ENCODE measurements around the gene SMAD6.
A peak's percentile ranks its signal among the peaks of the same experiment; 100 is the strongest.

The SMAD6 gene

DNA sequence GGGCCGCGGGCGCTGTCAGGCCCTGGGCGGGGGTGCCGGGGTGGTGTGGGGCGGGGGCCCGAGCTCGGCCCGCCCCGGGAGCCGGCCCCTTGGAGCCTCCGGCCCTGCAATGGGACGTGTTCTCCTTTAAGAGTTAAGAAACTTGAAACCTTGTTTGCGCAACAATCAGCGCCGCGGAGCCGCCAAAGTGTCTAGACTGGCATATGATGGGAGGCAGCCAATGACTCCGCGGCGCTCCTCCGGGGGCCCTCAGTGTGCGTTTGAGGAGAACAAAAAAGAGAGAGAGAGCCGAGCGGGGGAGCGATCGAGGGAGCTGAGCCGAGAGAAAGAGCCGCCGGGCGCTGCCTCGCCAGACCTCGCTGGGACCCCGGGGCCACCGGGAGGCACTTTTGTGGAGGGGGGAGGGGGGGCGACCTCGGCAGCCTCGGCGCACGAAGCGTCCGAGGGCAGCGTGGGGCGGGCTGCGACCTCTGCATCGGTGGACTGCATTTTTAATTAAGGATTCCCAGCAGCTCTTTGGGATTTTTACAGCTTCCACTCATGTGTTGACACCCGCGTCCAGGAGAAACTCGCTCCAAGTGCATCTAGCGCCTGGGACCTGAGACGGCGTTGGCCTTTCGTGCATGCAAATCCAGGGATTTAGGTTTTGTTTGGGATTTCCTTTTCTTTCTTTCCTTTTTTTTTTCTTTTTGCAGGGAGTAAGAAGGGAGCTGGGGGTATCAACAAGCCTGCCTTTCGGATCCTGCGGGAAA is at the start of gene SMAD6:
Gene SMAD6 (plus strand): TSS at position 202 of the 752 bp plus-strand sequence. CDS start 1,023 bp downstream, outside the sequence.
- ATAC-seq, result peak; percentile 30 to 36

DNA sequence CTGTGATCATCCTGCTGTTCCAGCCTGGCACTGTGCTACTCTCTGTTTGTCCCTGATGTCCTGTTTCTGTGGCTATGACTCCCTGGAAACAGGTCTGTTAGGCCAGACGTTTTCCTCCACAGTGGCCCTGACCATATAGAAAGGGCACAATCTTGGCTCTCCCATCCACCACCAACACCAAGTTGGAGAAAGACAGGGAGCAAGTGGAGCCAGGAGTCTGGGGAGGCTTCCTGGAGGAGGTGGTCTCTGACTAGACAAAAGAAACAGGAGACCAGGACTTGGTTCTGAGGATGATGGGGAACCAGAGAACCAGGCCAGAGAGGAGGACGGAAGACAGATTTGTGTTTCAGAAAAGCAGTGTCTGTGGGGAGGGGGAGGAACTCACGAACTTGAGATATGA is 49.2 kb upstream of the SMAD6 start:
- ATAC-seq, result no peak

DNA sequence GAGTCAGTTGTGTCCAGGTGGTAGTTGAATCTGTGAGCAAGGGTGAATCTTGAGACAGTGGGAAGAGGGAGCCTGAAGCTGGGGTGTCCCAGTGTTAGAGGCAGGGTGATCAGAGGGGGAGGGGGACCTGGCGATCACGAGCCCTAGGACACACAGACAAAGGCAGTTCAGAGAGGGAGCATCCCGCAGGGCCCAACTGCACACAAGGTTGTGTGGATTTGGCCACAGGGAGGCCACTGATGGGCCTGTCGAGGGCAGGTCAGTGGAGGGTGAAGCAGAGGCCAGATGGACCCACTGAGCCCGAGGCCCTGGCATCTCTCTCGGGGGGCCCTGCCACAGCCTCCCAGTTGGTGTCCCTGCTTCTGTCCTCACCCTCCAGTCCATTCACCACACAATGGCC is 48.6 kb upstream of the SMAD6 start:
- no peak for ATAC-seq

DNA sequence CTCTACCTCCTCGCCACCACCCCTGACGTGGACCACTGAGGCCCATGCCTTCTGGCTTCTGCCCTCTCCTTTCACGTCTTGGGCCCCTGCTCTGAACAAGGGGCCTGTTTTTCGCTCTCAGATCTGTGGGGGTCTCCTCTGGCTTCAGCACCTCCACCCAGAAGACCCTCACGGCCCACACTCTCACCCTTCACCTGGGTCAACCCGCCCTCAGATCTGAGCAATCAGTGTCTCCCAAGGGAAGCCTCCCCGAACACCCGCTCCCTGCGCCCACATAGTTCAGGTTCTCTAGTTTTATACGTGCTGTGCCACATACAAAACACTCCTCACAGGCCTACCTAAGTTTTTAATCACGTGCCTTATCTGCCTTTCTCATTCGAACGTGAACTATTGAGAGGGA is 48.2 kb upstream of the SMAD6 start:
- ATAC-seq, result no peak

DNA sequence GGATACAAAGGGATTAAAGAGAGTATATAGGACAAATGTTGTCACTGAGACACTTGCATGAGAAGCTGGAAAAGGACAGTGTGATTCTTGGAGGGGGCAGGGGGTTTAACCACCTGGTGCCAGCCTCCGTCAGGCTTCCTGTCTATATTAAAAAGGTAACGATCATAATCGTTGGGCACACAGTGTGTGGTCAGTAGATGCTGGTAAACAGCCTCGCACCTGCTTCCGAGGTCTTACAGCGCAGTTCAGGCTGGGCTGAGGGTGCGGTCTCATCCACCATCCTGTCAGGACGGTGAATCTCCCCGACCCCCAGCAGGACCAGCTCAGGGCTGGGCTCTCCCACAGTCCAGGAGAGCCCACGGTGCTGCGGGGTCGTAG is 47.7 kb upstream of the SMAD6 start:
- ATAC-seq, result peak; percentile 10 to 30

DNA sequence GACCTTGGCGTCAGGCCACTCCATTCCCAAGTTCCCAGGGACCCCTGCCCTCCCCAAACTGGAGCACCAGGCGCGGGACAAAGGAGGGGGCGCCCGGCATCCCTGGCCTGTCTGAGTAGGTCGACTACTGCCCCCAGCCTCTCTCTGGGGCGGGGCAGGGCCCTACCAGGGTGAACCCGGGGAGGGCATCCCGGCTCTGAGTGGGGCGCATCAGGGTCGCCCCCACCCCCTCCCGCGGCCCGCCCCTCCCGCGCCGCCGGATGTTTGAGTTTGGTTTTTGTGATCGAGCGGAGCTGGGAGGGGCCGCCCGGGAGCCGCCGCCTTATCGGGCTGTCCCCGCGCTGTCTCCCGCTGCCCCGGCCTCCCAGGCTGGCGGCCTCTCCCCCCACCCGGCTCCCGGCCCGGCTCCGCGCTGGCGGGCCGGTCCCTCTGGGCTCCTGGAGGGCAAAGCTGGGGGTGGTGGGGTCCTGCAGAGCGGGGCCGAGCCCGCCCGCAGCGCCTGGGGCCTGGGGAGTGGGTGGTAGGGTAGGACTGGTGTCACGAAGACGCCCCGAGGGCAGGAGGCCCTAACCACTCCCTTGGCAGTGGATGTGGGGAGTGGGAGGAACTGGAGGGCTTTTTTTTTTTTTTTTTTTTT is 47.2 kb upstream of the SMAD6 start:
- ATAC-seq, result peak; percentile 13 to 47

DNA sequence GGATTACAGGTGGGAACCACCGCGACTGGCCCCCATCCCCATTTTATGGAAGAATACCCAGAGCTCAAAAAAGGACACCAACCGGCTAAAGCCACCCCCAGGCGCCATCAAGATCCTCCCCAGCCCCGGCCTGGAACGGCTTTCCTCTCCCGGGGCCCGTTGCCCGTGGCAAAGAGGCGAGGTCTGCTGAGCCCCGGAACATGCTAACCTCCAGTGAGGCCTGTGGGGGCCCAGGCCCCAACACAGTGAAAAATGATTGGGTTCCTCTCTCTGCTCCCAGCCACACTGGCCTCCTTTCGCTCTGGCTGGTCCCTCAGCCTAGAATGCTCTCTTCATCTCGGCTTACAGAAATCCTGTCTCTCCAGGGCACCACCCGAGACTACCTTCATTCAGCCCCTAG is 46.5 kb upstream of the SMAD6 start:
- ATAC-seq, result no peak

DNA sequence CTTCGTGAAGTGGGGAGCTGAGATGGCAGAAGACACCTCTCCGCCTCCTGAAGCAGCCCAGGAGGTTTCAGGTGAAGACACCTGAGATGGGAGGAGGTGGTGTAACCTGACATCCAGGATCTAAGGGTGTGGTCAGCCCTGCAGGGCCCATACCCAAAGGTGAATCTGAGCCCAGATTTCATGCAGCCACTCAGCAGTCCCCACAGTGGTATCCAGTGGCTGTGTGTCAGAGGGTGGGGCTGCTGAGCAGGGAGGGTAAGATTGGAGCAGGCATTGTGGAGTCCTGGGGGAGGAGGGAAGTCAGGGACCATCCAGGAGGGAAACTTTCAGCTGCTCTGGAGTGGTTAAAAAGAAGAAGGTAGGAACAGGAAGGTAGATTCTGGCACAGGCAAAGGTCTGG is 46.0 kb upstream of the SMAD6 start:
- ATAC-seq, result no peak

DNA sequence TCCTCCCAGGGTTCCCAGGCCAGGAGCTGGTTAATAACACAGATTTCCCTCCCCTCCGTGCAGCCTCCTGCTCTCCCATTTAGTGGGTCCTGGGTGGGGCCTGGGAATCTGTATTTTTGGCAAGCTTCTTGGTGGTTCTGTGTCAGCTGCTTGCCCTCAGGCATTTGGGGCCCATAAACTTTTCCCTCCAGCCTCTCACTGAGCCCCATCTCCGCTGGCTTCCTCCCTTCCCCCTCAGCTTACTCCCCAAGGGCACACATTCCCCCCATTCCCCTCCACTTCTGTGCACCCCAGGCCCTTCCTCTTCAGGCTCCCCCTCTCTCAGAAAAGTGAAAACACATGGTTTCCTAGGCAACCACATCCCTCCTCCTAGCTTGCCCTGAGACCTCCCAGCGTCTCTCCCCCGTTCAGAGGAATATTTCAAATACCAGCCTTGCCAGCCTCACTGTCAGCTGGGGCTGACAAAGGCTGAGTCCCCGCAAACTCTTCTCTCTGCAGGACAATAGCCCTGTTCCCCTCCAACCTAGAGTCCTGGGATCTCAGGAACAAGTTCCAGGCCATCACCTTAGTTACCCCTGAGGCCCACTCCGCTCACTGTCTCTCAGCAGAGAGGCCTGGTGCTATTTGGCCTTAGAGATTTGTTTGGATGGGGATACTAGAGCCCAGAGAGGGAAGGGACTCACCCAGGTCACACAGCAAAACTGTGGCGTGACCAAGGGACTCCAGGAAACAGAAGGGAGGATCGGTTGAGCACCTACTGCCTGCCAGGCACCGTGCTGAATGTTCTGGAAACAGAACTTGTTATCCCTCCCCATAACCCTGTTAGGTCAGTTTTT is 44.6 kb upstream of the SMAD6 start:
- ATAC-seq, result no peak

DNA sequence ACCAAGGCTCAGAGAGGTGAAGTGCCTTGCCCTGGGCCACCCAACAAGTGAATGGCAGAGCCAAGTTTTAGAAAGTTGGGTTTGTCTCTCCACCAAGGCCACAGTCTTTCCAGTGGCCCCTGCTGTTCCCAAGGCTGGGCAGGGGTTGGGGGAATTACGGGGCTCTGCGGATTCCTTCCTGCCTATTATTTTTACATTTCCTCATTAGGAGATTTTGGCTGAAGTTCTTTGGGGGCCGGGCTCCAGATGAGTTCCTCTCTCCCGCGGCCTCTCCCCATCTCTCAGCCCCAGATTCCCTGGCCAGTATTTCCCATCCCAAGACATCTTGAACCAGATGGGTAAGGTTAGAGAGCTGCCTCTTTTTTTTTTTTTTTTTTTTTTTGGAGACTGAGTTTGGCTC is 44.0 kb upstream of the SMAD6 start:
- ATAC-seq, result no peak

DNA sequence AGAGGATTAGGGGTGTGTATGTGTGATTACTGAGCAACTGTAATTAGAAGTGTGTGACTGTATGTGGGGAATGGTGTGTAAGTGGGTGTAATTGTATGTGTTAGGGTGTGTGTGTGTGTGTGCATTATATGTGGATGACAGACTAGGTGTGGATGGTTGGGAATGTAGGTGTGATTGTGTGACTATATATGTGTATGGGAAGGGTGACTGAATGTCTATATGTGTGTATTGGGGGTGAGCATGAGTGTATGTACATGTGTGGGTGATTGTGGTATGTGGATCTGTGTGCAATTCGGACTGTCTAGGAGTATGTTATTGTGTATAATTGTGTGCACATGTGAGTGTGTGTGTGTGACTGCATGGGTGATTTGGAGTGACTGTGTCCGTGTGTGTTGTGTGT is 43.2 kb upstream of the SMAD6 start:
- ATAC-seq, result no peak

DNA sequence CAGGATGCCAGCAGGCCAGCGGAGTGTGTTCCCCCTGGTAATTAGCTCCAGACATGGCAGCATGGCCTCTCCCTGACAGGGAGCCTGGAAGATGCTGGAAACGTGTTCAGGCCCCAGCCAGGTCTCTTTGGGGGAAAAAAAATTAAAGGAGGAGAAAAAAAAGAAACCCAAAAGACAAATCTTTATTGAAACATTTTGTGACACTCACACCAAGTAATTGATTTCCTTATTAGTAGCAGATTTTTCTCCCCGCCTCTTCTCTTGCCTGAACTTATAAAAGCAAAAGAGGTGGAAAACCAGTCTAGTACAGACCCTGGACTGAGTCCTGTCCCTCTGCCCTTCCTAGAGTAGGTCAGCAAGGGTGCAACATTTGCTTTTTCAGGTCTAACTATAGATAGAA is 42.7 kb upstream of the SMAD6 start:
- no peak for ATAC-seq

DNA sequence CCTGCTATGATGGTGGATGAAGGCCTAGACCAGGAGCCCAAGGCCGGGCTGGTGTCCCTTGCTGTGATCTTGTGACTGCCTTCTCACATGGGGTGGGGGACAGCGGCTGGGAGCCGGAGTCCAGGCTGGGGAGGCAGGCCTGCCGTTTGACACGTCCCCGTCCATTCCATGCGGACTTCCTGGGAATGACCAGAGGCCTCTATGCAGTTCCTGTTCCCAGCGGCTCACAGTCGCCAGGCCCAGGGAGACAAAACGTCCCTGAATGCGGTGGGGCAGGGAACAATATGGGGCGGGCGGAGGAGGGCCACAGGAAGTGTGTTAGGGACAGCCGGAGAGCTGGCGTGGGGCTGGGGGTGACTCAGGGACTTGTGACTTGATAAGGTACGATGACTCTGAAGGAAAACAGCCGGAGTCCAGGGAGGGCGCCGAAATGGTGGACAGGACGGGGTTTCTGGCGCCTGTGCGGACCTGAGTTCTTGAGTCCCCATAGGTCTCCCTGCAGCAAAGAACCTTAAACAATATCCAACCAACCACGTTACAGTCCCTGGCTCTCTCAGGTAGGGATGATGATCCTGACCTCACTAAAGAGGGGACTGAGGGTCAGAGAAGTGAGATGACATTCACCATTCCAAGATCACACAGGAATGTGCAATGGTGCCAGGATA is 40.5 kb upstream of the SMAD6 start:
- ATAC-seq, result no peak

DNA sequence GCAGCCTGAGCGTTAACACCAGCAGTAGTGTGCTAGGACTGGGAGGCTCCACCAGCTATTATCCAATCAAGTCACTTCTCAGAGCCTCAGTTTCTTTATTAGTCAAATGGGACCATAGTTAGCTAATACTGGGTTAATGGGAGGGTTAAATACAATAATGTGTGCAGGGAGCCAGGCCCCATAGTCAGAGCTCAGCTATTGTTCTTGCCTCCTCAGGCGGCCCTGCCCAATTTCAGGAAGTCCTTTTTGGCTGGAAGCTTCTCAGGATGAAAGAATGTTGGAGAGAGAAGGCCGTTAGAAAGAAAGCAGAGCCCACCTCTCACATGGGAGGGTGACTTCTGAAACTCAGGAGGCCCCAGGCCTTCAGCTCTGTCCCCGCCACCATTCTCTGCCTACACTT is 39.5 kb upstream of the SMAD6 start:
- no peak for ATAC-seq

DNA sequence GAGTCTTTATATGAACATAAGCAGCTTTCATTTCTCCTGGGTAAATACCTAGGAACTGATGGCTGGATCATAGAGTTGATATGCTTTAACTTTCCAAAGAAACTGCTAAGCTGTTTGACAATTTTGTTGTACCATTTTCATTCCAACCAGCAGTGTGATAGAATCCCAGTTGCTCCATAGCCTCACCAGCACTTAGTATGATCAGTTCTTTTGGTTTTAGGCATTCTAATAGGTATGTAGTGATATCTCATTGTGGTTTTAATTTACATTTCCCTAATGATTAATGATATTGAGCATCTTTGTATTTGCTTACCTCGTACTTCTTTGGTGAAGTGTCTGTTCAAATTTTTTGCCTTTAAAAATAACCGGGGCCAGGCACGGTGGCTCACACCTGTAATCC is 38.4 kb upstream of the SMAD6 start:
- ATAC-seq, result no peak

DNA sequence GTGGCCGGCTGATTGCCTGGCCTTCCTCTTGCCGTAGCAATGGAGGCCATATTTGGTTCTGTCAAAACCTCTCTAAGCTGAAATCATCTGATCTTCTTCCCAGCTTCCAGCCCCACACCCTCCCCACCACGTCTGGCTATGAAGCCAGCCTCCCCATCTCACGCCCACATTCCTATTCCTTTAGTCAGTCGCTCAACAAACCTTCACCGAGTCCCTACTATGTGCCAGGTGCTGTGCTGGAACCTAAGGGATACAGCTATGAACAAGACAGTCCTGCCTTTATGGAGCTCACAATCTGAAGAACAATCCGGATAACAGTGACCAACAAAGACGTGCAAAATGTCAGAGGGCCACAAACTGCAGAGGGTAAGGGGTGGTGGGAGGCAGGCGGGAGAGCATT is 31.9 kb upstream of the SMAD6 start:
- no peak for ATAC-seq

DNA sequence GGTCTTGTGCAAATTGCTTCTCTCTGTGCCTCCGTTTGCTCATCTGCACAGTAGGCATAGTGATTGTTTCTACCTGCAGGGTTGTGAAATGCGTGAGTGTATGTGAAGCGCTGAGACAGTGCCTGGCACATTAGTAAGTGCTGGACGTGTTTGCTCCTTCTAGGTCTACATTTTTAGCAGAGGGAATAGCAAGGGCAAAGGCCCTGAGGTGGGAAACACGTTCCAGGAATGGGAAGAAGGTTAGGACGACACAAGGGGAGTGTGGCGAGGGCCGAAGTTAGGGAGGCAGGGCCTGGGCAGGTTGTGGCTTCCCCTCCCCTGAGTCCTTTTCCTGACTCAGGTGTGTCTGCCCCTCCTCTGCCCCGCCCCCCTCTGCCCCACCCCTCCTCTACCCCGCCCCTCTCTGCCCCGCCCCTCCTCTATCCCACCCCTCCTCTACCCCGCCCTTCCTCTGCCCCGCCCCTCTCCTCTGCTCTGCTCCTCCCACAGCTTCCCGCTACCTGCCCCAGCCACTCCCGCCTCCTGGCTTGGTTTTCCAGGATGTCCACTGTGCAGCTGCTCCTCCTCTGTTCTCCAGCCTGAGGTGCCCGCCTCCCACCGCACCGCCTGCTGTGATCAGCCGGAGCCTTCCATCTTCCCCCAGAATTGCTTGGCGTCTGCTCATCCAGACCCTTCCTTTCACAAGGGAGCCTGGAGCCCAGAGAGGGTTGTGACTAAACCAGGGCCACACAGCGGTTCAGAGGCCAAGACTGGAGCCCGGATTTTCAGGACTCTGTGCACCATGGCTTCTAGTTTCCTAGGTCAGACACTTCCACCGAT is 31.1 kb upstream of the SMAD6 start:
- no peak for ATAC-seq

DNA sequence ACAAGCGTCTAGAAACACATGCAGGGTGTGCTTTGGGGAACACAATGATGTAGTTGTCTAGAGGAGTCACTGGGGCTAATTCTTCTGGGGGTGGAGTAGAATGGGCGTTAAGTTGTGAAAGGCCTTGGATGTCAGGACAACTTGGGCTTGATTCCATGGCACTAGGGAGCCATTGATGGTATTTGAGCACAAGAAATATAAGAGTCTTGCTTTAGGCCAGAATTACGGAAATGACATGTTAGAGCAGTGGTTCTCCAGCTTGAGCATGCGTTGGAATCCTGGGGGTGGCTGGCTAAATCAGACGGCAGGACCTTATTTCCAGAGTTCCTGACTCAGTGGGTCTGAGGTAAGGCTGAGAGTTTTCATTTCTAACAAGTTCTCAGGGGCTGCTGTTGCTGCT is 29.2 kb upstream of the SMAD6 start:
- ATAC-seq, result no peak

DNA sequence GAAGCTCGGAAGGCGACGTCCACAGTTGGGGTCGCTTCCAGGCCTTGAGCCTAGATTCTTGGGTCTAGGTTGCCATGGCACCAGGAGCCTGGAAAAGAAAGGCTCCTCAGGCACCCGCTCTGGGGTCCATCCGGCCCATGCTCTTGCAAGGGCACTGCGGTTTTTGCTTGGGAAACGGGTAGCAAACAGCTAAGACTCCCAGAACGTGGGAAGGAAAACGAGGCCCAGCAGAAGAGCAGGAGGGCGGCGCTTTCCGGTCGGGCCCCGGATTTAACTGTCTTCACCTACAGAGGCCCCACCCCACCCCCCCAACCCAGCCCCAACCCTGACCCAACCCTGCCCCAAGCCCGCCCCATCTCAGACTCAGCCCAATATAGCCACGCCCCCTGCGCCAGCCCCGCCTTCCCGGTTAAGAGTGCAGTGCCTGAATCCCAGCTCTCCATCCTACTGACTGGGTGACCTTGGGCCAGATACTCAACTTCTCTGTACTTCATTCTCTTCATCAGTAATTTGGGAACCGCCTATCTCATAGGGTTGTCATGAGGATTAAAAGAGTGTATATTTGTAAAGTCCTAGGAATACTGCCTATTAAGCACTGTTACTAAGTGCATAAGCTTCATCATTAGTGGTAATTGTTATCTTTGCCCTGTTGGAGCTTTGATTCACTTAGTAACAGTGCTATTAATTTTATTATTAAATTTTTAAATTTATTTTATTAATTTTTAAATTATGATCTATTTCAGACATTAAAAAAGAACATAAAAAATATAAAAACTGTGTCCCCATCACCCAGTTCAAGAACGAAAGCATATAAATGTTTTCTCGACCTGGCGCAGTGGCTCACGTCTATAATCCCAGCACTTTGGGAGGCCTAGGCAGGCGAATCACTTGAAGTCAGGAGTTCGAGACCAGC is 28.4 kb upstream of the SMAD6 start:
- peak in 1 of 2 donors; percentile 43 for ATAC-seq

DNA sequence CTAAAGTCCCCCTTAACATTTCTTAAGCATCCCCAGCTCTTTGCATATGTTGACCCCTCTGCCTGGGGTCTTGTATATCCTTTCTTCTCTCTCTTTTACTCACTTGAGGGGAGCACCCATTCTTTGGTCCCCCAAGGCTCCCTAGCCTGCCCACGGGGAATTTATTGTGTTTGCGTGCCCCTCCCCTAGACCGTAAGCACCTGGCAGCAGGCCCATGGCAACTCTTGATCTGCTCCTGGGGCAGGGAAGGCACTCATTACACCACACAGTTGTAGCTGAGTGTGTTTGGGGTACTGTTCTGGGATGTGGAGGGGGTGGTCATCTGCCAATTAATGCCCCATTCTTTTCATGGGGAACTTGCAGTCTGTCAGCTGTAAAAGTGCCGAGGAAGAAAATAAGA is 27.3 kb upstream of the SMAD6 start:
- no peak for ATAC-seq

DNA sequence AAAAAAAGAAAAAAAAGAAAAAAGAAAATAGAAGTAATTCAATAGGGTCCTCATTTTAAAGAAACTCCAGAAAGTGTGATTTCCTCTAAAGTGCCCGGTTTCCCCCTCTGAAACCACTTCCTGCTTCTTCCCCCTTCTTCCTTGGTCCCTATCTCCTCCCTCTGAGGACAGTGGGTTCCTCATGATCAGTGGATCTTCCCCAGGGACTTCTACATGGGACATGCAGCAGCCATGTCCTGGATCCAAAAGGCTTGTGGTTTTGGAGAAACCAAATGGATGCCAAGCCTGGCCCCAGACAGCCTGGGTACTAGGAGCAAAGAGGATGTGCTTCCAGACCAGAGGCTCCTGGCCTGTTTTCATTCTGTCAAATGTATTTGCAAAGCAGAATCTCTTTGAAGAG is 26.6 kb upstream of the SMAD6 start:
- no peak for ATAC-seq
